ENCODE measurements around the gene EXD3. TPM values are rescaled to one million over a fixed set of nuclear protein-coding genes. Genes with fewer than 3 reads are reported as not detected.
A peak's percentile ranks its signal among the peaks of the same experiment; 100 is the strongest.

The EXD3 gene
- total and polyA plus RNA-seq, 2 donors from 2014 or later, result 18.9 to 44.5 TPM

DNA sequence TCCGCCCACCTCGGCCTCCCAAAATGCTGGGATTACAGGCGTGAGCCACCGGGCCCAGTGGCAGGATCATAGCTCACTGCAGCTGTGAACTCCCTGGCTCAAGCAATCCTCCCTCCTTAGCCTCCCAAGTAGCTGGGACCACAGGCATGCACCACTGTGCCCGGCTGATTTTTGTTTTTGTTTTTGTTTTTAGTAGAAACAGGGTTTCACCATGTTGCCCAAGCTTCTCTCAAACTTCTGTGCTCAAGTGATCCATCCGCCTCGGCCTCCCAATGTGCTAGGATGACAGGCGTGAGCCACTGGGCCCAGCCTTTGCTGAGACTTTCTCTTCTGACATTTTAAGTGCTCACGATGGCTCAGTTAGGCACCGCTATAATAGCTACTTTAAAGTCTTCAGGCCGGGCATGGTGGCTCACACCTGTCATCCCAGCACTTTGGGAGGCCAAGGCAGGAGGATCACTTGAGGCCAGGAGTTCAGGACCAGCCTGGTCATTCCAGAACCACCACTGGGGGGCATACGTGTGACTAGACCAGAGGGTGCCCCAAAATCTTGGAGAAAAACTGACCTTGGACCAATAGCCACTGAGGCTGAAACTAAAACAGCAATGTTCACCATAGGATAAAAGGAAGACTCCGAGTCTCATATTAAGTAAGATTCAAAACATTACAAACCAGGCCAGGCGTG is 21.3 kb upstream of the EXD3 start:
- H3K36me3 ChIP-seq (ENCODE audit: control insufficient read depth in 2 of 3, insufficient read depth in 3 of 3, low read length in 3 of 3), result no peaks in the 10 kb centered on the region
- no peak overlapping the region for H3K27ac ChIP-seq (ENCODE audit: low read depth in 2 of 2, low read length in 2 of 2)
- FAIRE-seq (no peak), DNase-seq (peak in 1 of 5 donors; percentile 54)
- no peaks in the 10 kb centered on the region for H3K27me3 ChIP-seq (ENCODE audit: control insufficient read depth, insufficient read depth, low read length)
- H3K9me3 ChIP-seq (ENCODE audit: control insufficient read depth in 2 of 3, insufficient read depth in 1 of 3, low read length in 3 of 3), result no peaks in the 10 kb centered on the region
- intact Hi-C loops (cut with DNase I), result no loop called here
- no peak overlapping the region for H3K4me3 ChIP-seq (ENCODE audit: low read length in 3 of 3)
- TF ChIP-seq, protein P1, sequence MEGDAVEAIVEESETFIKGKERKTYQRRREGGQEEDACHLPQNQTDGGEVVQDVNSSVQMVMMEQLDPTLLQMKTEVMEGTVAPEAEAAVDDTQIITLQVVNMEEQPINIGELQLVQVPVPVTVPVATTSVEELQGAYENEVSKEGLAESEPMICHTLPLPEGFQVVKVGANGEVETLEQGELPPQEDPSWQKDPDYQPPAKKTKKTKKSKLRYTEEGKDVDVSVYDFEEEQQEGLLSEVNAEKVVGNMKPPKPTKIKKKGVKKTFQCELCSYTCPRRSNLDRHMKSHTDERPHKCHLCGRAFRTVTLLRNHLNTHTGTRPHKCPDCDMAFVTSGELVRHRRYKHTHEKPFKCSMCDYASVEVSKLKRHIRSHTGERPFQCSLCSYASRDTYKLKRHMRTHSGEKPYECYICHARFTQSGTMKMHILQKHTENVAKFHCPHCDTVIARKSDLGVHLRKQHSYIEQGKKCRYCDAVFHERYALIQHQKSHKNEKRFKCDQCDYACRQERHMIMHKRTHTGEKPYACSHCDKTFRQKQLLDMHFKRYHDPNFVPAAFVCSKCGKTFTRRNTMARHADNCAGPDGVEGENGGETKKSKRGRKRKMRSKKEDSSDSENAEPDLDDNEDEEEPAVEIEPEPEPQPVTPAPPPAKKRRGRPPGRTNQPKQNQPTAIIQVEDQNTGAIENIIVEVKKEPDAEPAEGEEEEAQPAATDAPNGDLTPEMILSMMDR (IDR thresholded peaks at IDR 0.05; ENCODE audit: borderline replicate concordance, extremely low read depth, insufficient read depth), result no peak
- H3K9ac ChIP-seq (ENCODE audit: low read length in 3 of 3), result no peak overlapping the region
- peaks cover 0 to 6% (median 0%) of the 10 kb centered on the region in 3 donors for H3K4me1 ChIP-seq (ENCODE audit: control insufficient read depth in 2 of 3, insufficient read depth in 2 of 3, low read depth in 1 of 3, low read length in 3 of 3)

DNA sequence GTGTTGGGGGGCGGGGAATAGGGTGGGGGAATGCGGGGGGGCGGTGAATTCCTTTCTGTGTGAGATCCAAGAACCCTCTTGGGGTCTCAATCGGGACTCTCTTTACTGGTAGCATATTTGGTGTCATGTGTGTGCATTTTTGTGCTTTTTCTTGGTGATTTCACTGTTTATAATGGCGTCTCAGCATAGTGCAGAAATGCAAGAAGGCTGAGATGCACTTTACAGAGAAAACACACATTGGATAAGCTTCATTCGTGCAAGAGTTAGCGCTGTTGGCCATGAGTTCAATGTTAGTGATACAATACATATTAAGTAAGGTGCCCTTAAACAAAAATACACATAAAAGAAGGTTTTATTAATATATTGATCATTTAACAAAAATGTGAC is 19.0 kb upstream of the EXD3 start:
- Histone ChIP-seq H3K4me3 (ENCODE audit: low read length in 3 of 3) (peak overlapping the region in 1 of 3 donors; percentile 14), H3K36me3 (ENCODE audit: control insufficient read depth in 2 of 3, insufficient read depth in 3 of 3, low read length in 3 of 3) (no peaks in the 10 kb centered on the region), H3K4me1 (ENCODE audit: control insufficient read depth in 2 of 3, insufficient read depth in 2 of 3, low read depth in 1 of 3, low read length in 3 of 3) (peaks cover 0 to 8% (median 0%) of the 10 kb centered on the region in 3 donors), H3K27me3 (ENCODE audit: control insufficient read depth, insufficient read depth, low read length) (no peaks in the 10 kb centered on the region), H3K27ac (ENCODE audit: low read depth in 2 of 2, low read length in 2 of 2) (no peak overlapping the region), H3K9me3 (ENCODE audit: control insufficient read depth in 2 of 3, insufficient read depth in 1 of 3, low read length in 3 of 3) (no peaks in the 10 kb centered on the region), H3K9ac (ENCODE audit: low read length in 3 of 3) (no peak overlapping the region)
- intact Hi-C loops (cut with DNase I), result no loop called here
- FAIRE-seq, result no peak
- DNase-seq, result no peak
- TF ChIP-seq, protein P1 (IDR thresholded peaks at IDR 0.05; ENCODE audit: borderline replicate concordance, extremely low read depth, insufficient read depth), result no peak

DNA sequence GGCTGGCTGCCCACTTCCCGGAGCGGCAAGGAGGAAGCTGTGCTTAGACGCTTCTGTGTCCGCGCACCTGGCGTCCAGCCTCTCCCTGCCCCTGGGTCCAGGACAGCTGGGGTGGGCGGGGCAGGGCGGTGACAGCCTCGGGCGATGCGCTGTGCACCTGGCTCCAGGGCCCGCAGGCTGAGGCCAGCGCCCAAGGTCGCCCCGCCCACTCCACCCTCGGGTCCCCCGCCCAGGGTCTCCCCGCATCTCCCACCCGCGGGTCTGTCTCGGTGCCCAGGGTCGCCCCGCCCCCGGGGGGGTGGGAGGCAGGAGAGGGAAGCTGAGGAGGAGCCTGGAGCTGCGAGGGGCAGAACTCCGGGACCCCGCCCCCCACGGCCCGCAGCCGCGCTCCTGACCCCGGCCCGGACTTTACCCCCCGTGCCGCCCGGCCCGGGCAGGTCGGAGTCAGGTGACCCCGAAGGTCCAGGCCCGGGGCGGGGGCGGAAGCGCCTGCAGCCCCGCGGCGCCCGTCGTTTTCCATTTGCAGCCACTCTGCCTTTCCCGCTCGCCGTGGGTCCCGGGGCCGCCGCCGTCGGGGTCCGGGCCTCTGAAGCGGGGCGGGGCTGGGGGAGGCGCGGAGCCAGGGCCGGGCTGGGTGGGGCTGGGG is 18.4 kb upstream of the EXD3 start, which contains the start of gene ENTPD8:
Gene ENTPD8 (minus strand): TSS at position 69 of the 646 bp plus-strand sequence. CDS start 3,072 bp downstream, outside the sequence.
- FAIRE-seq, result no peak
- Histone ChIP-seq H3K4me1 (ENCODE audit: control insufficient read depth in 2 of 3, insufficient read depth in 2 of 3, low read depth in 1 of 3, low read length in 3 of 3) (peaks cover 0 to 11% (median 0%) of the 10 kb centered on the region in 3 donors), H3K36me3 (ENCODE audit: control insufficient read depth in 2 of 3, insufficient read depth in 3 of 3, low read length in 3 of 3) (no peaks in the 10 kb centered on the region), H3K9me3 (ENCODE audit: control insufficient read depth in 2 of 3, insufficient read depth in 1 of 3, low read length in 3 of 3) (no peaks in the 10 kb centered on the region), H3K27me3 (ENCODE audit: control insufficient read depth, insufficient read depth, low read length) (no peaks in the 10 kb centered on the region), H3K27ac (ENCODE audit: low read depth in 2 of 2, low read length in 2 of 2) (no peak within 1 kb of the TSS), H3K9ac (ENCODE audit: low read length in 3 of 3) (no peak within 1 kb of the TSS), H3K4me3 (ENCODE audit: low read length in 3 of 3) (peak within 1 kb of the TSS in 1 of 3 donors; percentile 14)
- DNase-seq, result peak; percentile 48 to 87 (median 68)
- TF ChIP-seq, protein P1 (IDR thresholded peaks at IDR 0.05; ENCODE audit: borderline replicate concordance, extremely low read depth, insufficient read depth), result no peak
- intact Hi-C loops (cut with DNase I), result no loop called here
